BJ (cell line): Measurements from ENCODE around the gene HDAC9. TPM values are rescaled to one million over a fixed set of nuclear protein-coding genes. Genes with fewer than 3 reads are reported as not detected.

Source experiments
- CTCF ChIA-PET: fragments of 350-600 bp; formaldehyde crosslinking; extraction: SDS; loops from one replicate; lab custom pipeline; 2021; ENCODE audit warnings: antibody characterized with exemption, inconsistent platforms; lab: Yijun Ruan, JAX
- POLR2A ChIA-PET: fragments of 300-600 bp; sonication (Branson Sonifier 250); formaldehyde crosslinking; extraction: SDS; loops from one replicate; lab custom pipeline; 2021; ENCODE audit warnings: antibody characterized with exemption; lab: Charles Lee
- DNase-seq: peaks from one replicate; pipeline ENCODE4 v3.0.0-alpha.2; 2011; ENCODE audit warnings: low read depth
- H3K27me3 ChIP-seq: 2 replicates; pipeline ENCODE4 v1.6.0; 2011; ENCODE audit warnings: low read length; ENCODE audit not compliant: control insufficient read depth, insufficient read depth
- H3K36me3 ChIP-seq: 2 replicates; pipeline ENCODE4 v1.5.1; 2011; ENCODE audit warnings: low read length; ENCODE audit not compliant: control insufficient read depth, insufficient read depth
- H3K4me3 ChIP-seq: 2 replicates; pipeline ENCODE4 v1.5.1; 2011; ENCODE audit warnings: low read depth, mild to moderate bottlenecking, control low read depth, low read length
- CTCF ChIP-seq: IDR thresholded peaks from 2 replicates; pipeline ENCODE4 v1.5.1; 2011; ENCODE audit warnings: low read depth, mild to moderate bottlenecking, control low read depth, inconsistent platforms, low read length, moderate library complexity; ENCODE audit not compliant: insufficient read depth
- polyA plus RNA-seq: library from polyadenylated mRNA; depleted of rRNA; stranded (reverse); fragments of >200 nt; gene quantifications from 2 replicates; pipeline ENCODE4 v1.2.3, GENCODE V29; 2011

The HDAC9 gene
- polyA plus RNA-seq, 1 experiment: 14.7 TPM

- no peak overlapping the region for H3K4me3 ChIP-seq
- no peaks in the 10 kb centered on the region for H3K36me3 ChIP-seq
- CTCF ChIA-PET: no interaction called here
- POLR2A ChIA-PET: interaction anchor here (0.7 kb wide), 1 partner anchor 19 kb away, joined by 3 read pairs; no protein-coding TSS in a partner anchor
- no peak for TF ChIP-seq CTCF
- H3K27me3 ChIP-seq: no peaks in the 10 kb centered on the region
- no peak for DNase-seq
These were observed 16.0 kb downstream of the HDAC9 start for GRCh38 chr7:18511351-18512140.

- POLR2A ChIA-PET: no interaction called here
- no peak overlapping the region for H3K4me3 ChIP-seq
- CTCF ChIA-PET: interaction anchor here (1.0 to 1.4 kb wide), 5 partner anchors 9 to 164 kb away, joined by 3 to 4 read pairs (median 3); no protein-coding TSS in a partner anchor
These were observed 17.8 kb downstream of the HDAC9 start for GRCh38 chr7:18513343-18513742.

GRCh38 chr7:18515067-18515466 lies 19.5 kb downstream of the HDAC9 start:
- CTCF ChIA-PET: interaction anchor here (0.9 kb wide), 1 partner anchor 63 kb away, joined by 3 read pairs; no protein-coding TSS in a partner anchor
- no peak for DNase-seq
- TF ChIP-seq CTCF: no peak
- no peak overlapping the region for H3K4me3 ChIP-seq
- H3K27me3 ChIP-seq: no peaks in the 10 kb centered on the region
- H3K36me3 ChIP-seq: no peaks in the 10 kb centered on the region
- POLR2A ChIA-PET: no interaction called here

More at GRCh38 chr7:18513343-18513742, 17.8 kb downstream of the HDAC9 start:
- no peak for DNase-seq
- Histone ChIP-seq H3K36me3 (no peaks in the 10 kb centered on the region), H3K27me3 (no peaks in the 10 kb centered on the region)
- no peak for TF ChIP-seq CTCF

- ChIA-PET POLR2A (no interaction called here), CTCF (interaction anchor here (0.6 to 0.9 kb wide), 2 partner anchors 22 to 127 kb away, joined by 3 read pairs; partner anchors contain the start of gene HDAC9)
- TF ChIP-seq CTCF: no peak
- no peaks in the 10 kb centered on the region for H3K27me3 ChIP-seq
- no peak overlapping the region for H3K4me3 ChIP-seq
- H3K36me3 ChIP-seq: no peaks in the 10 kb centered on the region
- DNase-seq: no peak
These were observed 22.1 kb downstream of the HDAC9 start for GRCh38 chr7:18517646-18518045.

GRCh38 chr7:18518555-18518954 lies 23.0 kb downstream of the HDAC9 start:
- Histone ChIP-seq H3K27me3 (no peaks in the 10 kb centered on the region), H3K36me3 (no peaks in the 10 kb centered on the region), H3K4me3 (no peak overlapping the region)
- DNase-seq: no peak
- no peak for TF ChIP-seq CTCF
- CTCF ChIA-PET: interaction anchor here (0.9 kb wide), 1 partner anchor 23 kb away, joined by 3 read pairs; the partner anchor contains the start of gene HDAC9
- POLR2A ChIA-PET: no interaction called here
